GM12875 (cell line): ENCODE results near the gene ACACA.
"Not testable (repeated sequence)": the region's sequence is repeated elsewhere in the genome, so short reads cannot be mapped to it uniquely, and the experiment has no call there.

Source experiments
- H3K4me3 ChIP-seq: one replicate; pipeline ENCODE4 v1.5.1; 2011; ENCODE audit warnings: low read depth, low read length, control low read depth
- TF ChIP-seq, protein P1 (sequence below): IDR thresholded peaks from 2 replicates; pipeline ENCODE4 v1.5.1; 2011; ENCODE audit warnings: low read depth, mild to moderate bottlenecking, control low read depth, inconsistent platforms, low read length, moderate library complexity, borderline replicate concordance; ENCODE audit not compliant: insufficient read depth

ACACA gene

DNA sequence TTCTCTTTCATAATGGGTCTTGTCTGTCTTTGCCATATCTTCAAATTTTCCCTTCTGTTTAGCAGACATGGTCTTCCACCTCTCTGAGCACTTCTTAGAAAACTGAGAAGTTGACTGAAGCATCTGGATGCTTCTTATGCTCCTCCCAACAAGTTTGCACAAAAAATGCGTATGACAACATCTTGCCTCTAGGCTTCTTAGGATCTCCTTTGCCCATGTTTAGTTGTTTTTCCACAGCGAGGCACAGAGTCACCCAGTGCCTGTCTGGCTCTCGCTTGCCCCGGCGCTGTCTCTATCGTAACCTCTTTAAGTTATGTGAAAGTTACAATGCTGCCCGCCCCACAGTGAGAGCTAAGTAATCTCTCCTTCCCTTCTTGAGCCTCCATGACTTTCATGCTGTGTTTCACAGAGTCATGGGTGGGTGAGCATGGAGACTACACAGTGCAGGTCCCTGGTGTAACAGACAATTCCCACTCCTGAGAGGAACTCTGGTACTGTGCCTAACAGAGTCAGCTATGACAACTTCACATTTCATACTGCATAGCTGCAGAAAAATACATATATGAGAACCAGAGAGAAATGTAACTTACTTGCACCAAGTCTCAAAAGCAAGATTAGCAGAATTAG lies 262.4 kb downstream of the ACACA start:
- TF ChIP-seq, protein P1, sequence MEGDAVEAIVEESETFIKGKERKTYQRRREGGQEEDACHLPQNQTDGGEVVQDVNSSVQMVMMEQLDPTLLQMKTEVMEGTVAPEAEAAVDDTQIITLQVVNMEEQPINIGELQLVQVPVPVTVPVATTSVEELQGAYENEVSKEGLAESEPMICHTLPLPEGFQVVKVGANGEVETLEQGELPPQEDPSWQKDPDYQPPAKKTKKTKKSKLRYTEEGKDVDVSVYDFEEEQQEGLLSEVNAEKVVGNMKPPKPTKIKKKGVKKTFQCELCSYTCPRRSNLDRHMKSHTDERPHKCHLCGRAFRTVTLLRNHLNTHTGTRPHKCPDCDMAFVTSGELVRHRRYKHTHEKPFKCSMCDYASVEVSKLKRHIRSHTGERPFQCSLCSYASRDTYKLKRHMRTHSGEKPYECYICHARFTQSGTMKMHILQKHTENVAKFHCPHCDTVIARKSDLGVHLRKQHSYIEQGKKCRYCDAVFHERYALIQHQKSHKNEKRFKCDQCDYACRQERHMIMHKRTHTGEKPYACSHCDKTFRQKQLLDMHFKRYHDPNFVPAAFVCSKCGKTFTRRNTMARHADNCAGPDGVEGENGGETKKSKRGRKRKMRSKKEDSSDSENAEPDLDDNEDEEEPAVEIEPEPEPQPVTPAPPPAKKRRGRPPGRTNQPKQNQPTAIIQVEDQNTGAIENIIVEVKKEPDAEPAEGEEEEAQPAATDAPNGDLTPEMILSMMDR = no peak
- no peak overlapping the region for H3K4me3 ChIP-seq

DNA sequence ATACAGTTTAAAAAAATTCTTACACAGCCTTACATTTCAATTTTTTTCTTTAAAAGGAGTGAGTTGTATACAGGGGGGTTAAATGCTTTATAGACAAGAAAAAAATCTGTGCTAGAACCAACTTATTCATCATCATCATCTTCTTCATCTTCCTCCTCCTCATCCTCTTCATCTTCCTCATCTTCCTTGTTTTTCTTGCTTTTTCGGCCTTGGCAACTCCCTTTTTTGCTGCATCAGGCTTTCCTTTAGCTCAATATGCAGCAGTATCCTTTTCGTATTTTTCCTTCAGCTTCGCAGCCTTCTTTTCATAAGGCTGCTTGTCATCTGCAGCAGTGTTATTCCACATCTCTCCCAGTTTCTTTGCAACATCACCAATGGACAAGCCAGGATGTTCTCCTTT lies 263.1 kb downstream of the ACACA start:
- H3K4me3 ChIP-seq = not testable (repeated sequence)

DNA sequence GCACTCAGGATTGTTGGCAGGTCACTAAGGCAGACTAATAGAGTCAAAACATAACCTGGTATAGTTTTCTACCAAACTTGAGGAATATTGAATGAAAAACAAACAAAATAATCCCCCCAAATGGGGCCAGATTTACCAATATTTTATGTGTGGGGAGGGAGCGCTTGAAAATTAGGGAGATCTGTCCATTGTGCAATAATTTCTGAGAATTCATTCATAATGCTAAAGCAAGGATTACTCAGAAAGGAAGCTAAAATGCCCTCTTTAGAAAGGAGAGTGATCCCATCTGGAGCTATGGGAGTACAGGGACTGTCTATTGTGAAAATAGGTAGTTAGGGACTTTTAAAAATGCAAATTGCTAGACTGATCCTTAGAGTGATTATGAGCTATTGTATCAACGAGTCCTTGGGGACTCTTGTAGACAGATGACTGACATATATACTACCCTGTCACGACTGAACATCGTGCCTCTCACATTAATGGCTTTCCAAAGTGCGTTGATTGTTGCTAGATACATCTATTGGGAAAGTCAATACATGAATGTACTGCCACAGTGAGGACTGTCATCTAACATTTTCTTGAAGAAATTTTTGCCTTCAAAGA lies 264.2 kb downstream of the ACACA start:
- TF ChIP-seq, protein P1 = no peak
- no peak overlapping the region for H3K4me3 ChIP-seq

DNA sequence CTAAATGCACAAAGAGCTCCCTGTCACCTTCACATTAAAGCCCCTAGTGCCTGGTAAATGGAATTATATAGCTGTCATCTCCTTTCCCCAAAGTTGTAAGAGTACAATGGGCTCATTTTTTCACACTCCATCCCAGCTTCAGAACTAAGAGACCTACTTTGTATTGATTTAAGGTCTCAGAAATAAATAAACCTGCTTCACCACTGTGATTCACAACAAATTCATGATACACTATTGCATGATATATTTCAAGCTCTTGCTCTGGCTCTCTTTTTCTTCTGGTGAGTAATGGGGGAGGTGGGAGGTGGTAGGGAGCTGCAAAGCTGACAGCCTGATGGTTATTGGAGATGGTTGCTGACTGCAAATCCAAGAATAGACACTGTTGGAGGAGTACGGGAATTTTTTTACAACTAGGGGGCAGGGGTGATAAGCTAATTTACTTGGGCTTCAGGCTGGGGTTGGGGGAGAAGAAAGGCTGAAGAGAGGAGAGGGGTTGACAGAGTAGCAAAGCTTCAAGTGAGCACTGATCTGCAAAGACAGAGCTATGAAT lies 268.0 kb downstream of the ACACA start:
- TF ChIP-seq, protein P1 = no peak
- no peak overlapping the region for H3K4me3 ChIP-seq

DNA sequence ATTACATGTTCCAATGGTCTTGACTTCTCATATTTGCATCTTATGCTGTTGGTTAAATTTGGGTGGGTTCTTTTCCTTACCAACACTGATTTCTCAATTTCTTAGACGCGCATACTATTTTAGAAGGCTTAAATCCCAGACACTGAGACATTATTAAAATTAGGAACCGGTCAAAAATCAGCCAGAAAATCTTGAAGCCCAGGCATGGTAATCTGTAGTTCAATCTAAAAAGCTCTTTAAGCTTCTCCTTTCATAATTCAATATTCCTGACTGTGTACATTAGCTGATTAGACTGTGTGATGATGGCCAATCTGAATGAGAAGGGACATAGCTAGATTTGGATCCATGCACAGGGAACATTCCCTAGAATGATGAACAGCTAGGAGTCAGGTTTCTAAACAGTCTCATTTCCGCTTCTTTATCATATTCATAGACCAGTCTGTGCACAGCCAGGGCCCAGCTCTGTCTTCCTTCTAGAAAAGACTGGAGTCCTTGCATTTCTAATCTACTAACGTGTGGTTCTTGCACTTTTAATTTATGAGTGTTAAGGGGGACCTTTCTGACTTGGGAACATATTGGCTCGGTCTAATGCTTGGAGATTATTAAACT lies 268.6 kb downstream of the ACACA start:
- TF ChIP-seq, protein P1 = no peak
- no peak overlapping the region for H3K4me3 ChIP-seq

DNA sequence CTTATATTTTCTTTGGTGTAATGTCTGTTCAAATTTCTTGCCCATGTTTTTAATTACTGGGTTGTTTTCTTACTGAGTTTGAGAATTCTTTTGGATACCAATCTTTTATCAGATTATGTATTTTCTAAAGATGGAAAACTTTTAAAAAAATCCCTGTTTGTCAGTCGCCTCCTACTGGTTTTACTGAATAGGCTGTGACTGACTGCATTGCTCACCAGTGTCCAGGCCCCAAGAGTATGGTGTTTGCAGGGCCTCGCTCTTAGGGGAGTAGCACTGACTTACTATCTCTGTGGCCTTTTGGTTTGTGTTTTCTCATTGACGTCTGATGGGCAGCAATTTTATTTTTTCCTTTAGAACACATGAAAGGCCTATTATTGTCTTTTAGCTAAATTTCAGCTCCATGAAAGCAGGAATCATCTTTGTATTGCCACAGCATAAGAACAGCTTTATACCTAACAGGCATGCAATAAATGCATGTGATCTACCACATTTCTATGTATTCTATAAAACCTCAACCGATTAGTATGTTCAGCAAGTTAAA lies 269.5 kb downstream of the ACACA start:
- H3K4me3 ChIP-seq = no peak overlapping the region

DNA sequence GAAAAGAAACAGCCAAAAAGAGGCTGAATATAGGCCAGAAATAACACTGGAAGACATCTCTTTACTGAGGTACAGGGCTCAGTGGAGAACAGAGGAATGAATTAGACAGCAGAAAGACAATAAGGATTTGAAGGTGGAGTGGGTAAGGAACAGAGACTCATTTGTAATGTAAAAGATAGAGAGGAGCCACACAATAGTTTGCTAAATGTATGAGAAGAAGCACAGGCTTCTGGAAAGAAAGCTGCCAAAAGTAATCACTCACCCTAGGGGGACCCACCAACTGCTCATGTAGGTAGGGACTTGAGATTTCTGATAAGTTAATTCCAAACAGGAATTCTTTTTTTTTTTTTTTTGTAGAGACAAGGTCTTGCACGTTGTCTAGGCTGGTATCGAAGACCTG lies 271.1 kb downstream of the ACACA start:
- TF ChIP-seq, protein P1 = no peak

More for the DNA sequence above, 269.5 kb downstream of the ACACA start:
- TF ChIP-seq, protein P1 = no peak

More for the DNA sequence above, 271.1 kb downstream of the ACACA start:
- H3K4me3 ChIP-seq = no peak overlapping the region
